GM12878 (cell line): Measurements from ENCODE around the gene DRC1. TPM values are rescaled to one million over a fixed set of nuclear protein-coding genes. Genes with fewer than 3 reads are reported as not detected.

Experiments used
- BCL3 ChIP-seq: IDR thresholded peaks from 2 replicates; pipeline ENCODE4 v1.6.1; 2011; ENCODE audit warnings: borderline replicate concordance, low read depth, mild to moderate bottlenecking, moderate library complexity, low read length; ENCODE audit not compliant: insufficient read depth, poor library complexity, severe bottlenecking
- CBX3 ChIP-seq: fragments of 200-600 bp; sonication (generic); IDR thresholded peaks from 2 replicates; pipeline ENCODE4 v1.6.1; 2016; ENCODE audit warnings: low read depth, borderline replicate concordance
- CREB1 ChIP-seq: IDR thresholded peaks from 2 replicates; pipeline ENCODE4 v1.6.1; 2012; ENCODE audit warnings: low read depth, mild to moderate bottlenecking, inconsistent platforms
- EZH2 ChIP-seq: IDR thresholded peaks from 2 replicates; pipeline ENCODE4 v1.6.1; 2012; ENCODE audit warnings: low read depth, mild to moderate bottlenecking, control low read depth, inconsistent platforms, low read length, borderline replicate concordance; ENCODE audit not compliant: control insufficient read depth
- HCFC1 ChIP-seq: fragments of 150-350 bp; IDR thresholded peaks from 2 replicates; pipeline ENCODE4 v1.6.1; 2014; ENCODE audit warnings: low read length
- SKIL ChIP-seq: fragments of 450-650 bp; IDR thresholded peaks from 2 replicates; pipeline ENCODE4 v1.6.1; 2017; ENCODE audit warnings: mild to moderate bottlenecking, low read depth, inconsistent platforms; ENCODE audit not compliant: poor library complexity, severe bottlenecking
- TBL1XR1 ChIP-seq: IDR thresholded peaks from 2 replicates; pipeline ENCODE4 v1.6.1; 2012; ENCODE audit warnings: low read depth, low read length, improper control_type of control experiment
- ZBTB33 ChIP-seq: fragments of 450-650 bp; IDR thresholded peaks from 2 replicates; pipeline ENCODE4 v1.6.1; 2017; ENCODE audit warnings: mild to moderate bottlenecking
- ZBTB4 ChIP-seq: fragments of 450-650 bp; formaldehyde crosslinking; IDR thresholded peaks from 2 replicates; pipeline ENCODE4 v1.4.0; 2022; ENCODE audit warnings: mild to moderate bottlenecking, moderate library complexity
- ZBTB40 ChIP-seq: fragments of 450-650 bp; IDR thresholded peaks from 2 replicates; pipeline ENCODE4 v1.6.1; 2016; ENCODE audit warnings: mild to moderate bottlenecking, moderate library complexity, borderline replicate concordance
- polyA plus RNA-seq, 11 experiments: library from polyadenylated mRNA; depleted of rRNA in 4 of 11; unstranded in 6 of 11; stranded (reverse) in 5 of 11; fragments of >200 nt; fragmentation: Nextera tagmentation in 4 of 11; fragmentation: Illumina TruSeq in 1 of 11; extraction: Ambion mirVana in 4 of 11; extraction: Trizol in 1 of 11; gene quantifications; 1 replicate in 1 of 11; 2 replicates in 10 of 11; pipeline versions ENCODE4 v1.2.1 to v1.2.3, GENCODE V29; 2011 to 2016; ENCODE audit warnings: inconsistent platforms in 2 of 11, missing spikeins in 2 of 11, low read depth in 1 of 11
- total RNA-seq, 4 experiments: library from RNA; depleted of rRNA in 3 of 4; stranded (reverse); fragments of >200 nt in 3 of 4; fragmentation: Illumina TruSeq in 1 of 4; extraction: Trizol in 1 of 4; gene quantifications; 2 replicates each; pipeline versions ENCODE4 v1.2.1 to v1.2.3, GENCODE V29; 2013 to 2021

DRC1 gene
- total and polyA plus RNA-seq, 10 of the 15 experiments (the other 5 are each of a cell fraction or from before 2014, with no cell fraction given) = 0.03 TPM; not detected in 9

GRCh38 chr2:26457251-26457666, 55.5 kb downstream of the DRC1 start (continued):
- no peak for TF ChIP-seq ZBTB40
- TF ChIP-seq TBL1XR1 = no peak
- no peak for TF ChIP-seq ZBTB33
- TF ChIP-seq BCL3 = no peak
- TF ChIP-seq EZH2 = no peak
- no peak for TF ChIP-seq HCFC1
- no peak for TF ChIP-seq SKIL
- no peak for TF ChIP-seq CREB1
- TF ChIP-seq ZBTB4 (CRISPR knock-in tag) = no peak
- no peak for TF ChIP-seq CBX3
- TF ChIP-seq, all 136 proteins: peak for 0
